Measurements from ENCODE around the gene LRRC40.
A peak's percentile ranks its signal among the peaks of the same experiment; 100 is the strongest.
"Not testable (repeated sequence)": the region's sequence is repeated elsewhere in the genome, so short reads cannot be mapped to it uniquely, and the experiment has no call there.

Gene LRRC40

GRCh38 chr1:70208292-70208691 is 2.9 kb upstream of the LRRC40 start:
- peaks cover 15 to 25% of the 10 kb centered on the region in 2 experiments for H3K4me1 ChIP-seq (ENCODE audit: control insufficient read depth in 1 of 2, insufficient read depth in 1 of 2, low read depth in 1 of 2, low read length in 1 of 2)
- H3K27ac ChIP-seq, result no peak overlapping the region
- no peaks in the 10 kb centered on the region for H3K36me3 ChIP-seq
- no peaks in the 10 kb centered on the region for H3K9me3 ChIP-seq
- H3K4me3 ChIP-seq (ENCODE audit: low read depth in 1 of 2, low read length in 1 of 2), result no peak overlapping the region
- H3K27me3 ChIP-seq, result no peaks in the 10 kb centered on the region
- TF ChIP-seq CTCF (IDR thresholded peaks at IDR 0.05), result no peak

- Histone ChIP-seq H3K4me3 (ENCODE audit: low read depth in 1 of 2, low read length in 1 of 2) (no peak overlapping the region), H3K9me3 (no peaks in the 10 kb centered on the region), H3K27me3 (no peaks in the 10 kb centered on the region), H3K4me1 (ENCODE audit: control insufficient read depth in 1 of 2, insufficient read depth in 1 of 2, low read depth in 1 of 2, low read length in 1 of 2) (peaks cover 15 to 25% of the 10 kb centered on the region in 2 experiments), H3K27ac (no peak overlapping the region), H3K36me3 (no peaks in the 10 kb centered on the region)
- no peak for TF ChIP-seq CTCF (IDR thresholded peaks at IDR 0.05)
Measured at GRCh38 chr1:70207492-70207891, 2.1 kb upstream of the LRRC40 start.

GRCh38 chr1:70206833-70207232 is 1.5 kb upstream of the LRRC40 start:
- not testable (repeated sequence) for H3K27ac ChIP-seq; H3K36me3 ChIP-seq; H3K4me3 ChIP-seq (ENCODE audit: low read depth in 1 of 2, low read length in 1 of 2); H3K9me3 ChIP-seq; H3K27me3 ChIP-seq
- peaks cover 15 to 25% of the 10 kb centered on the region in 2 experiments for H3K4me1 ChIP-seq (ENCODE audit: control insufficient read depth in 1 of 2, insufficient read depth in 1 of 2, low read depth in 1 of 2, low read length in 1 of 2)

- Histone ChIP-seq H3K27me3 (no peaks in the 10 kb centered on the region), H3K4me3 (ENCODE audit: low read depth in 1 of 2, low read length in 1 of 2) (peak overlapping the region; percentile 62 to 76), H3K4me1 (ENCODE audit: control insufficient read depth in 1 of 2, insufficient read depth in 1 of 2, low read depth in 1 of 2, low read length in 1 of 2) (peaks cover 15 to 25% of the 10 kb centered on the region in 2 experiments), H3K36me3 (no peaks in the 10 kb centered on the region), H3K9me3 (no peaks in the 10 kb centered on the region), H3K27ac (peak overlapping the region; percentile 82)
- no peak for TF ChIP-seq CTCF (IDR thresholded peaks at IDR 0.05)
Measured at GRCh38 chr1:70205071-70205433, 327 bp downstream of the LRRC40 start.

- Histone ChIP-seq H3K27me3 (no peaks in the 10 kb centered on the region), H3K9me3 (no peaks in the 10 kb centered on the region), H3K4me3 (ENCODE audit: low read depth in 1 of 2, low read length in 1 of 2) (peak overlapping the region; percentile 62 to 76), H3K27ac (no peak overlapping the region), H3K4me1 (ENCODE audit: control insufficient read depth in 1 of 2, insufficient read depth in 1 of 2, low read depth in 1 of 2, low read length in 1 of 2) (peaks cover 15 to 25% of the 10 kb centered on the region in 2 experiments), H3K36me3 (no peaks in the 10 kb centered on the region)
- TF ChIP-seq CTCF (IDR thresholded peaks at IDR 0.05), result no peak
Measured at GRCh38 chr1:70204600-70204999, 779 bp downstream of the LRRC40 start.

GRCh38 chr1:70204139-70204538 is 1.2 kb downstream of the LRRC40 start:
- peaks cover 15 to 25% of the 10 kb centered on the region in 2 experiments for H3K4me1 ChIP-seq (ENCODE audit: control insufficient read depth in 1 of 2, insufficient read depth in 1 of 2, low read depth in 1 of 2, low read length in 1 of 2)
- no peaks in the 10 kb centered on the region for H3K36me3 ChIP-seq
- TF ChIP-seq CTCF (IDR thresholded peaks at IDR 0.05), result no peak
- H3K9me3 ChIP-seq, result no peaks in the 10 kb centered on the region
- H3K27me3 ChIP-seq, result no peaks in the 10 kb centered on the region
- no peak overlapping the region for H3K4me3 ChIP-seq (ENCODE audit: low read depth in 1 of 2, low read length in 1 of 2)
- H3K27ac ChIP-seq, result no peak overlapping the region

Data from neutrophil (primary cell).